Fibroblast of villous mesenchyme (primary cell): ENCODE results near the gene LRRC4C. TPM values are rescaled to one million over a fixed set of nuclear protein-coding genes. Genes with fewer than 3 reads are reported as not detected.

Source experiments
- DNase-seq: peaks from one replicate; pipeline ENCODE4 v3.0.0-alpha.2; 2010; ENCODE audit warnings: low read depth
- H3K4me3 ChIP-seq: 2 replicates; pipeline ENCODE4 v1.5.1; 2011; ENCODE audit warnings: low read depth, mild to moderate bottlenecking, low read length
- total RNA-seq: library from RNA; depleted of rRNA; stranded (reverse); fragments of >200 nt; gene quantifications from 2 replicates; pipeline ENCODE4 v1.2.3, GENCODE V29; 2012
- TF ChIP-seq, protein P1 (sequence below): IDR thresholded peaks from 2 replicates; pipeline ENCODE4 v1.5.1; 2012; ENCODE audit warnings: low read depth, mild to moderate bottlenecking, low read length; ENCODE audit not compliant: insufficient read depth

The LRRC4C gene
- total RNA-seq, 1 donor = under 0.01 TPM

GRCh38 chr11:40337118-40337517 lies 1122.3 kb downstream of the LRRC4C start:
- TF ChIP-seq, protein P1, sequence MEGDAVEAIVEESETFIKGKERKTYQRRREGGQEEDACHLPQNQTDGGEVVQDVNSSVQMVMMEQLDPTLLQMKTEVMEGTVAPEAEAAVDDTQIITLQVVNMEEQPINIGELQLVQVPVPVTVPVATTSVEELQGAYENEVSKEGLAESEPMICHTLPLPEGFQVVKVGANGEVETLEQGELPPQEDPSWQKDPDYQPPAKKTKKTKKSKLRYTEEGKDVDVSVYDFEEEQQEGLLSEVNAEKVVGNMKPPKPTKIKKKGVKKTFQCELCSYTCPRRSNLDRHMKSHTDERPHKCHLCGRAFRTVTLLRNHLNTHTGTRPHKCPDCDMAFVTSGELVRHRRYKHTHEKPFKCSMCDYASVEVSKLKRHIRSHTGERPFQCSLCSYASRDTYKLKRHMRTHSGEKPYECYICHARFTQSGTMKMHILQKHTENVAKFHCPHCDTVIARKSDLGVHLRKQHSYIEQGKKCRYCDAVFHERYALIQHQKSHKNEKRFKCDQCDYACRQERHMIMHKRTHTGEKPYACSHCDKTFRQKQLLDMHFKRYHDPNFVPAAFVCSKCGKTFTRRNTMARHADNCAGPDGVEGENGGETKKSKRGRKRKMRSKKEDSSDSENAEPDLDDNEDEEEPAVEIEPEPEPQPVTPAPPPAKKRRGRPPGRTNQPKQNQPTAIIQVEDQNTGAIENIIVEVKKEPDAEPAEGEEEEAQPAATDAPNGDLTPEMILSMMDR = no peak
- peak; percentile 36 for DNase-seq
- no peak overlapping the region for H3K4me3 ChIP-seq

DNA sequence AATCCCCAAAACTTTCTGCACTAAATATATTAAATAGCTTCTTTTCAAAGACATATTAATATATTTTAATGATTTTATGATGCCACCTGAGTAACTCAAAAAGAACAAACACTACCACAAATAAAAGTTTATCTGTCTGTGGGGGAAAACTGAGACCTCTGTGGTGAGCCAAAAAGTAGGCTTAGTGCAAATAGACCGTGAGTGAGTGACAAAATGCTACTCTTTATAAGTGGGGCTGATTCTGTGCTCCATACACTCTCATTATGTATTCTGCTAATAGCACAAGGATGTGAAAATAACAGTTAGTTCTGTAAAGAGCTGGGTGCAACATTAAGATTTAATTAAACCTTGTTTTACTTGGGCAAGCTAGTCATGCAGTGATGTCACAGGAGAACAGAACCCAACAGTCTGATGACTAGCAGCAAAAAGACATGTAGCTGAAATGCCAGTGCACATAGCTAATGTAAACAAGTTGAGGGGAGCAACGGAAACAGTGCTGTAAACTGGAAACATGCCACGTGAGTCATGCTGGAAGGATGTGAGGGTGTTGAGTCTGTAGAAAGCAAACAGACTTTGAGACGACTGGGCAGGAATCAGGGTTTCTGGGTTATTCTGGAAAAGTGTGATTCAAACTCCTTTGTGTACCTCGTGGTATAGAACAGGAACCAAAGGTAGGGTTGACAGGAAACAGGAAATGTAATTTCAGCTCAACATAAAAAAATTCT lies 1130.4 kb downstream of the LRRC4C start:
- H3K4me3 ChIP-seq = peak overlapping the region; percentile 21
- peak; percentile 99 for DNase-seq
- TF ChIP-seq, protein P1 = no peak

- H3K4me3 ChIP-seq = no peak overlapping the region
- no peak for DNase-seq
- TF ChIP-seq, protein P1 = no peak
Measured at GRCh38 chr11:40323241-40323640, 1136.2 kb downstream of the LRRC4C start.

GRCh38 chr11:40321537-40321936 lies 1137.9 kb downstream of the LRRC4C start:
- TF ChIP-seq, protein P1 = no peak
- H3K4me3 ChIP-seq = no peak overlapping the region
- DNase-seq = no peak

DNA sequence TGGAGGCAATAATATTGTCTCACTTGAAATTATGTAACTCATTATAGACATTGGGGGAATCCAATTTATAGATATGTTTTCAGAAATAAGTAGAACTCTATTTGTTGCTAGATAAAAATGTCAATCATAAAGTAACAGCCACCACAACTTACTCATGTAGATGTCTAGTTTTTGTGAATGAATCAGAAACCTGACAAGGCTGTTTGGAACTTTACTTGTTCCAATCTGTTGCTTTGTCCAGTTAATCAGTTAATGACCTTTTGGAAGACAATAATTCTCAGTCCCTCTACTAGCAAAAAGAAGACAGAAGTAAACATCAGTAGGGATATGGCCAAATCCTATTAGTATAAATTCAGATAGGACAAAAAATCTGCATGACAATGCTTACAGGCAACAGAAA lies 1143.3 kb downstream of the LRRC4C start:
- DNase-seq = no peak
- TF ChIP-seq, protein P1 = no peak
- no peak overlapping the region for H3K4me3 ChIP-seq

GRCh38 chr11:40315122-40315521 lies 1144.3 kb downstream of the LRRC4C start:
- H3K4me3 ChIP-seq = no peak overlapping the region
- no peak for DNase-seq
- TF ChIP-seq, protein P1 = no peak

- TF ChIP-seq, protein P1 = no peak
- H3K4me3 ChIP-seq = no peak overlapping the region
- peak; percentile 21 for DNase-seq
Measured at GRCh38 chr11:40314327-40314726, 1145.1 kb downstream of the LRRC4C start.
